ENCODE results near the gene RCOR2.
A peak's percentile ranks its signal among the peaks of the same experiment; 100 is the strongest.
"Not testable (repeated sequence)": the region's sequence is repeated elsewhere in the genome, so short reads cannot be mapped to it uniquely, and the experiment has no call there.

Gene RCOR2

DNA sequence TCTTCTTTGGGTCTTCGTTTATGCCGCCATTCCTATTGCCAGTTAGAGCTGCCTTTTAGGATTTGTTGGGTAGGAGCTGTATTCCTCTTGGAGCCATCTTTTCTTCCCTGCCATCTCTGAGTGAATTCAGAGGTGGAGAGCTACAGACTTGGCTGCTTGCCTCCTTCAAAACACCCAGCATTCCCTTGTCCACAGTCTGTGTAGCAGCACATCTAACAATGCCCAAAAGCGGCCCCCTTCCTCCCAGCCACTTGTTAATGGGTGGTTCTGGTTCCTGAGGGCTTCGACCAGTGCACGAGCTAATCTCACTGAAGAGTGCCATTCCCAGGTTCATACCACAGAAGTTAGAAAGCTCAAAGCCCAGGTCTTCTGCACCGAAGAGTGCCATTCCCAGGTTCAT, 40.3 kb downstream of the RCOR2 start:
- DNase-seq, result no peak

DNA sequence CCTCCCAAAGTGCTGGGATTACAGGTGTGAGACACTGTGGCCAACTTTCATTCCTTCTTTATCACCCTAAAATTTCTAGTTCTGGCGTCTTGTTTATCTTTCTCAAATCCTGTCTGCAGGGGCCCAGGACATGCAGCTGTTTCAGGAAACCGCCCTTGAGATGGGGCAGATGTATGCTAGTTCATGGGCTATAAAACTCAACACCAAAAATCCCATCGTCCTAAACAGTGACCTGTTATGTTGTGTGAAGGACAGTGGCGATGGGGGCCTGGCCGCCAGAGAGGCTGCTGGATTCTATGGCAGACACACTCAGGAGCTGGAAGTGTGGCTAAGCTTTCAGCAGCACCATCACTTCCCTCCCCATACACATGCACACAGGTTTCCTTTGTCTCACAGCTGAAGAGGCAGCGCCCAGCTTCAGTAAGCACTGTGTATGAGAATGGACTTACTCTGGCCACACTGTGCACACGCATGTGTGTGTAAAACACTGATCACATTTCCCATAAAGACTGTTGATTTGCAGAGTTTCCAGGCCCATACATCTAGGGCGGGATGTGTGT, 41.4 kb downstream of the RCOR2 start:
- no peak for DNase-seq

GRCh38 chr11:63874511-63874910, 42.5 kb downstream of the RCOR2 start:
- no peak for DNase-seq

GRCh38 chr11:63873311-63873710, 43.7 kb downstream of the RCOR2 start:
- DNase-seq, result no peak

GRCh38 chr11:63872800-63873197, 44.2 kb downstream of the RCOR2 start:
- DNase-seq, result no peak

GRCh38 chr11:63871962-63872799, 44.8 kb downstream of the RCOR2 start:
- DNase-seq, result peak; percentile 82

DNA sequence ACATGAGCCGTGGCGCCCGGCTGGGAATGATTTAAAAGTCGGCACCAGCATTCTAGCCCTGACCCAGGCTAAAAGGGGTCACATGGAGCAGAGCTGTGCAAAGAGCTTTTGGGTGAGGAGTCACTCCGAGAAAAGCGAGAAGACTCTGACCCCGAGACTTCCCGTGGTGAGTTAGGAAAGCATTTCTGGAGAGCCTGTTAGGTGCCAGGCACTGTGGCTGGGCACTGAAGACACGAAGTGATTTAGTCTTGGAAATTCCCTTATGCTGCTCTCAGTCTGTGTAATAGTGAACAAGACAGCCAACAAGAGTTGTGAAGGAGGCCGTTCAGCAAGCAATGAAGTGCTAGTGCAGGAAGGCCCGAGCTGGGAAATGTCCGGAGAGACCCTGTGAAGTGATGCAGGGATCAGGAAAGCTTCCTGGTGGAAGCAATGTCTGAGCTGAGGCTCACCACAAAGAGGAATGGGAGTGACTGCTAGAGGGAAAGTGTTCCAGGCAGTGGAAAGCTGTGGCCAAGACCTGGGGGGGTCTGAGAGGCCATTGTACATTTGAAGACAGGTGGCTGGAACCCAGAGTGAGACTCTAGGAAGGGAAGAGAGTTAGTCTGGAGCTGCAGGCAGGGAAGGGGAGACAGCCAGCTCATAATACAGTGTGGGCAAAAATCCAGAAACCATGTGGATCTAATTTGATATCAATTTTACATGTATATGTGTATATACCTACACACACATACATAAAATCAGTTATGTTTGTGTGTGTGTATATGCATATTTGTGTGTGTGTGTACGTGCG, 46.4 kb downstream of the RCOR2 start:
- no peak for DNase-seq

DNA sequence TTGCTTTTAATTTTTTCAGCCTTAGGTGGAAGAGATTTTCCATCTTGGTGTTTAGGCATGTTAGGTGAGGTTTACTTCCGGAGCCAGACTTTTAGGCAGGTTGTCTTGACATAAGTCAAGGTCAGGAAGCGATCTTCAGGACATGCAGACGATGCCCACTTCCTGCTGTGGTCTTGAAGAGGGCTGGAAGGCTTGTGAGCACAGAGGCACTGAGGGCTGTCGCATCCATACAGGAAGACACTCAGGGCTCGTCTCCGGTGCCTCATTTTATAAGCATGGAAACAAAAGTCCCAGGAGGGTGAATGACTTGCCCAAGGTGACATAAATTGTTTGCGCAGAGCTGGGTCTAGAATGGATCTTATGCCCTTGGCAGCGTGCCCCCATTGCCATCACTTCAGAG, 47.3 kb downstream of the RCOR2 start:
- no peak for DNase-seq

GRCh38 chr11:63869171-63869591, 47.8 kb downstream of the RCOR2 start:
- DNase-seq, result no peak

- DNase-seq, result no peak
Measured at GRCh38 chr11:63868399-63869064, 48.4 kb downstream of the RCOR2 start.

DNA sequence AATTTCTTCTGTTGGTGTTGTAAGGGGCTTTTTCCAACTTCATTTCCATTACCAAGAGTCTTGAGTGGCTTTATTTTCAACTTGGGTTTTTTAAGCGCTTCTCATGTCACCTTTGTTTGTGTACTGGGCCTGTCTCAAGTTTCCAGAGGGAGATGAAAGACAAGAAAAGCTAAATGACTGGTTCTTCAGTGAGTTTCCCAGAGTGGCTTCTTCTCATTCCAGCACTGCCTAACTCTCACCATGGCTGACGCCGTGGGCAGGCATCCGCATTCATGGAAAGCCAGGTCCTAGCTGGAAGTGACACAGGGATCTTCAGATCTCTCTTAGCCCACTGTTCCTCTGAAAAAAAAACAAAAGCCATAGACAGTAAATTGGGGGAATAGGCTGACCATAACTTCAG, 49.5 kb downstream of the RCOR2 start:
- no peak for DNase-seq

DNA sequence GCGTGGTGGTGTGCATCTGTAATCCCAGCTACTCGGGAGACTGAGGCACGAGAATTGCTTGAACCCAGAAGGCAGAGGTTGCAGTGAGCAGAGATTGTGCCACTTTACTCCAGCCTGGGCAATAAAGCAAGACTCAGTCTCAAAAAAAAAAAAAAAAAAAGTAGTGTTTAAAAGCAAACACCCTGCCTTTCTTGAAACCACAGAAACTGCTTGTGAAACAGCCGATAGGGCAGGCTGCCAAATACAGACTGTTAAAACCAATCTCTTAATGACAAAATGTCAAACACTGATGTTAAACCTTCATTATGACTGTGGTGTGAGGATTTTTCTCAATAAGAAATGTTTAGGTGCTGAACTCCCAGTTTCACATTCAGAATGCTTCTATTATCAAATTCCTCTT, 50.8 kb downstream of the RCOR2 start:
- peak; percentile 22 for DNase-seq

GRCh38 chr11:63863620-63864019, 53.3 kb downstream of the RCOR2 start:
- DNase-seq, result not testable (repeated sequence)

DNA sequence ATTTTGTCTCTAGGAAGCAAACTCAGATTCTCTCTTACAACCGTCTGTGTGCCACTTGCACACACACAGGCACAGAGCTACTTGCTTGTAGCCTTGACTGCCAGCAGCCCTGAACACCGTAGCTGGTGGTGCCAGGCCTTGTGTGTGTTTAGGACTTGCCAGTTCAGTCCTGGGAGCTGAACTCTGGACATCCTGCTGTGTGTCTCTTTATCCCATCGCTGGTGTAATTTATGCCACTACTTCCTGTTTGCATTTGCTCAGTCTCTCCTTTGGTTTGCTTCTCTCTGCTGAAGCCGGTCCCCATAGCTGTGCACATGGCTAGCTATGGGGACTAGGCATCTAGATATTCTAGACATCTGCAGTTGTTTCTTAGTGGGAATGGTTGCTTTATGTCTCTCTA, 54.0 kb downstream of the RCOR2 start:
- no peak for DNase-seq
